WERI-Rb-1 (cell line): ENCODE data around the gene ASCL3.
"Not testable (repeated sequence)": the region's sequence is repeated elsewhere in the genome, so short reads cannot be mapped to it uniquely, and the experiment has no call there.

Source experiments
- DNase-seq: peaks from one replicate; pipeline ENCODE4 v3.0.0-alpha.2; 2020
- H3K27ac ChIP-seq: fragments of 250-450 bp; sonication (Bioruptor Pico); 2 replicates; pipeline ENCODE4 v1.5.1; 2020; ENCODE audit warnings: mild to moderate bottlenecking, moderate library complexity
- H3K27me3 ChIP-seq: fragments of 250-450 bp; sonication (Bioruptor Pico); 2 replicates; pipeline ENCODE4 v1.5.1; 2021; ENCODE audit warnings: mild to moderate bottlenecking, low read depth, moderate library complexity; ENCODE audit not compliant: insufficient read depth, severe bottlenecking
- H3K36me3 ChIP-seq: fragments of 250-450 bp; sonication (Bioruptor Pico); 2 replicates; pipeline ENCODE4 v1.5.1; 2020; ENCODE audit warnings: mild to moderate bottlenecking, moderate library complexity
- H3K4me3 ChIP-seq: 2 replicates; pipeline ENCODE4 v1.5.1; 2011; ENCODE audit warnings: low read depth, mild to moderate bottlenecking, control low read depth, low read length
- H3K9me3 ChIP-seq: fragments of 250-450 bp; sonication (Bioruptor Pico); 2 replicates; pipeline ENCODE4 v1.5.1; 2021; ENCODE audit warnings: mild to moderate bottlenecking, moderate library complexity; ENCODE audit not compliant: severe bottlenecking
- TF ChIP-seq, protein P1 (sequence below): IDR thresholded peaks from 2 replicates; pipeline ENCODE4 v1.5.1; 2011; ENCODE audit warnings: low read depth, mild to moderate bottlenecking, control low read depth, inconsistent platforms, low read length

The ASCL3 gene

DNA sequence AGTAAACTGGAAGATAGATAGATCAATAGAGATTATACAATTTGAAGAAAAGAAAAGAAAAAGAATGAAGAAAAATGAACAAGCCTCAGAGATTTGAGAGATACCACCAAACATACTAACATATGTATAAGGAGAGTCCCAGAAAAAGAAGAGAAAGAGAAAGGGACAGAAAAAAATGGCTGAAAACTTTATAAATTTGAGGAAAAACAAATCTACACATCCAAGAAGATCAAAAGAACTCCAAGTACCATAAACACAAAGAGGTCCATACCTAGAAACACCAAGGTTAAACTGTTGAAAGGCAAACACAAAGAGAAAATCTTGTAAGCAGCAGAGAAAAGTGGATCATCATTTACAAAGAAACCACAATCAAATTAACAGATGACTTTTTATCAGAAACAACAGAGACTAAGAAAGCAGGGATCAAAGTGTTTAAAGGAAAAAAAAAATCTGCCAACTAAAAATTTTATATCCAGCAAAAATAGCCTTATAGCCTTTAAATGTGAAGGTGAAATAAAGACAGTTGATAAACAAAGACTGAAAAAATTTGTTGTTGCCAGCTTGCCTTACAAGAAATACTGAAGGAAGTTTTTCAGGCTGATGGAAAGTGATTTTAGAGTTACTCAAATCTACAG, 43.6 kb downstream of the ASCL3 start:
- H3K36me3 ChIP-seq: no peaks in the 10 kb centered on the region
- H3K4me3 ChIP-seq: no peak overlapping the region
- no peaks in the 10 kb centered on the region for H3K27me3 ChIP-seq
- DNase-seq: no peak
- no peak overlapping the region for H3K27ac ChIP-seq
- no peaks in the 10 kb centered on the region for H3K9me3 ChIP-seq
- TF ChIP-seq, protein P1, sequence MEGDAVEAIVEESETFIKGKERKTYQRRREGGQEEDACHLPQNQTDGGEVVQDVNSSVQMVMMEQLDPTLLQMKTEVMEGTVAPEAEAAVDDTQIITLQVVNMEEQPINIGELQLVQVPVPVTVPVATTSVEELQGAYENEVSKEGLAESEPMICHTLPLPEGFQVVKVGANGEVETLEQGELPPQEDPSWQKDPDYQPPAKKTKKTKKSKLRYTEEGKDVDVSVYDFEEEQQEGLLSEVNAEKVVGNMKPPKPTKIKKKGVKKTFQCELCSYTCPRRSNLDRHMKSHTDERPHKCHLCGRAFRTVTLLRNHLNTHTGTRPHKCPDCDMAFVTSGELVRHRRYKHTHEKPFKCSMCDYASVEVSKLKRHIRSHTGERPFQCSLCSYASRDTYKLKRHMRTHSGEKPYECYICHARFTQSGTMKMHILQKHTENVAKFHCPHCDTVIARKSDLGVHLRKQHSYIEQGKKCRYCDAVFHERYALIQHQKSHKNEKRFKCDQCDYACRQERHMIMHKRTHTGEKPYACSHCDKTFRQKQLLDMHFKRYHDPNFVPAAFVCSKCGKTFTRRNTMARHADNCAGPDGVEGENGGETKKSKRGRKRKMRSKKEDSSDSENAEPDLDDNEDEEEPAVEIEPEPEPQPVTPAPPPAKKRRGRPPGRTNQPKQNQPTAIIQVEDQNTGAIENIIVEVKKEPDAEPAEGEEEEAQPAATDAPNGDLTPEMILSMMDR: no peak

DNA sequence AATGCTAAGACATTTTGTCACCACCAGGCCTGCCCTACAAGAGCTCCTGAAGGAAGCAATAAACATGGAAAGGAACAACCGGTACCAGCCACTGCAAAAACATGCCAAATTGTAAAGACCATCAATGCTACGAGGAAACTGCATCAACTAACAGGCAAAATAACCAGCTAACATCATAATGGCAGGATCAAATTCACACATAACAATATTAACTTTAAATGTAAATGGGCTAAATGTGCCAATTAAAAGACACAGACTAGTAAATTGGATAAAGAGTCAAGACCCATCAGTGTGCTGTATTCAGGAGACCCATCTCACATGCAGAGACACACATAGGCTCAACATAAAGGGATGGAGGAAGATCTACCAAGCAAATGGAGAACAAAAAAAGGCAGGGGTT, 51.6 kb downstream of the ASCL3 start:
- H3K36me3 ChIP-seq, H3K4me3 ChIP-seq, H3K27ac ChIP-seq, DNase-seq, H3K9me3 ChIP-seq, H3K27me3 ChIP-seq: not testable (repeated sequence)
